Cardiac fibroblast (primary cell): ENCODE data around the gene SUSD3.

ENCODE experiments used
- DNase-seq, 2 donors: peaks; one replicate each; pipeline versions ENCODE4 v3.0.0 to v3.0.0-alpha.2; 2010; ENCODE audit warnings: low read depth in 2 of 2
- H3K4me3 ChIP-seq, 2 donors: replicated peaks in 1 of 2; 1 replicate in 1 of 2; 2 replicates in 1 of 2; pipeline ENCODE4 v1.5.1; 2011; ENCODE audit warnings: low read depth in 2 of 2, low read length in 2 of 2, mild to moderate bottlenecking in 2 of 2, moderate library complexity in 1 of 2
- TF ChIP-seq, protein P1 (sequence below): IDR thresholded peaks from one replicate; pipeline ENCODE4 v1.5.1; 2011; ENCODE audit warnings: low read depth, mild to moderate bottlenecking, low read length, inconsistent platforms

The SUSD3 gene

GRCh38 chr9:93041108-93041802 is 17.2 kb upstream of the SUSD3 start:
- H3K4me3 ChIP-seq, result no peak overlapping the region
- peak in 1 of 2 donors; percentile 6 for DNase-seq
- TF ChIP-seq, protein P1, sequence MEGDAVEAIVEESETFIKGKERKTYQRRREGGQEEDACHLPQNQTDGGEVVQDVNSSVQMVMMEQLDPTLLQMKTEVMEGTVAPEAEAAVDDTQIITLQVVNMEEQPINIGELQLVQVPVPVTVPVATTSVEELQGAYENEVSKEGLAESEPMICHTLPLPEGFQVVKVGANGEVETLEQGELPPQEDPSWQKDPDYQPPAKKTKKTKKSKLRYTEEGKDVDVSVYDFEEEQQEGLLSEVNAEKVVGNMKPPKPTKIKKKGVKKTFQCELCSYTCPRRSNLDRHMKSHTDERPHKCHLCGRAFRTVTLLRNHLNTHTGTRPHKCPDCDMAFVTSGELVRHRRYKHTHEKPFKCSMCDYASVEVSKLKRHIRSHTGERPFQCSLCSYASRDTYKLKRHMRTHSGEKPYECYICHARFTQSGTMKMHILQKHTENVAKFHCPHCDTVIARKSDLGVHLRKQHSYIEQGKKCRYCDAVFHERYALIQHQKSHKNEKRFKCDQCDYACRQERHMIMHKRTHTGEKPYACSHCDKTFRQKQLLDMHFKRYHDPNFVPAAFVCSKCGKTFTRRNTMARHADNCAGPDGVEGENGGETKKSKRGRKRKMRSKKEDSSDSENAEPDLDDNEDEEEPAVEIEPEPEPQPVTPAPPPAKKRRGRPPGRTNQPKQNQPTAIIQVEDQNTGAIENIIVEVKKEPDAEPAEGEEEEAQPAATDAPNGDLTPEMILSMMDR, result no peak

DNA sequence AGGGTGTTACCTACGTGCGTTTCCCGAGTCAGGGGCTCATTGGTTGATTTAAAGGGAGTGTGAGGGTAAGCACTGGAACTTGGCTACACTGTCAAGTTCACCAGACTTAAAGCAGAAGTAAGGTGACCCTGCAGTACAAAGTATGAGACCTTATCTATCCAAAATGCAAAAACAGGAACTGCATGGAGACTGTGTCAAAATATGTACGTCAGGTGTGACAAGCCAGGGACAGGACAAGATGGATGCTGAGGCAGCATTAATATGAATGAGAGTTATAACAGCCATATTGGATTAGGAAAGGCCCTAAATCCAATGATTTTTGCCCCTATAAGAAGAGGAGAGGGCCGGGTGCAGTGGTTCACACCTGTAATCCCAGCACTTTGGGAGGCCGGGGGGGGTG is 15.4 kb upstream of the SUSD3 start:
- no peak overlapping the region for H3K4me3 ChIP-seq
- TF ChIP-seq, protein P1, result no peak
- no peak for DNase-seq

GRCh38 chr9:93045521-93045920 is 13.0 kb upstream of the SUSD3 start:
- H3K4me3 ChIP-seq, result no peak overlapping the region
- TF ChIP-seq, protein P1, result no peak
- no peak for DNase-seq

DNA sequence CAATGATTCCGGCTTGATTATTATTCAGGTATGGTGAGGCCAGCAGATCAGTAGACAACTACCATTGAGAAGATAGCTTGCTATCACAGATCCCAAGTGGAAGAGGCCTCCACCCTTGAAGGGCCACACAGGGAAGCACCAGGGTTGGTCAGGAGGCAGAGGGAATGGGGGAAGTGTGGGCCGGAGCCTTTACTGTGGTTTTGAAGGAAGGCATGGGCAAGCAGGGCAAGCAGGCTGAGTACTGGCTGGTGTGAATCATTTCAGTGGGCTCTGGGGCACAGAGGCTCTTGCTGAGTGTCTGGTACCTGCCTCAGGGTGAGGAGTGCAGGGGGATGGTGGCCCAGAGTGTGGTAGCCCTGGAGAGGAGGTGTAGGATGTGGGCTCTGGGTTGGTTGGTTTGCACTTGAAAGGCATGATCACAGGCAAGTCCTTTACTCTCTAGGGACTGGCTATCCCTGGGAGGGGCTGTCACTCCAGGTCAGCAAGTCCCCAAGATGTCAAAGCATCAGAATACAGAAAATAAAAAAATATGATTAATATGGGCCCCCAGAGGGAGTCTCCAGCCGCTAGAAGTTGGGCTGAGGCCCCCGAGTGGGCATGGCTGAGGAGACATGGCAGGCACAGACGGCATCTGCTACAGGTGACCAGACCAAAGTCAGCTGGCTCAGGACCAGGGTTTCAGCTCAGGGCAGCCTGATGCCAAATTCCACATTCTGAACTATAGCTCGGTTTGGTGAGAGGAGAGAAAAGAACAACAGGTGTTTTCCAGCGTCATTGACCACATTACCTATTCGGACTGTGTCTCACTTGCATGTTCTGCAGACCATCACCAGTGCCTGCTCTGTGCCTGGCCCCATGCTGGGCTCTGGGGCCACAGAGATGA is 9.7 kb upstream of the SUSD3 start:
- no peak overlapping the region for H3K4me3 ChIP-seq
- TF ChIP-seq, protein P1, result no peak
- DNase-seq, result no peak

GRCh38 chr9:93049491-93049890 is 9.0 kb upstream of the SUSD3 start:
- no peak for DNase-seq
- TF ChIP-seq, protein P1, result no peak
- no peak overlapping the region for H3K4me3 ChIP-seq

DNA sequence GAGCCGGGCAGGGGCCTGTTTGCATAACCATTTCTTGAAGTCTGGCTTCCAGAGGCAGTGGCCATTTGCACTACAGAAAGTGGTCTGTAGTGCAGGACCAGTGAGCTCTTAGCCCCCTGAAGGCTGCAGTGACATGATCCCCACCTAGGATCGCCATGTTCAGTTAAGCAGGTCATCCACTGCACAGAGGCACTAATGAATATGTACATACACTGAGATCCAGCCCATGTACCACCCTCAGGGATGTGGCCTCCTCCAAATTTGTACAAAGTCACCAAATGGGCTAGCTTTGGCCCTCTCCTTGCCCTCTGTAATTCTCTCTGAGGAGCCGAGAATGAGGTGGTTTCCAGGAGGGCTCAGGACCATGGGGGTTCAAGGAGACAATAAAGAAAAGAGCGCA is 8.3 kb upstream of the SUSD3 start:
- H3K4me3 ChIP-seq, result no peak overlapping the region
- no peak for DNase-seq
- TF ChIP-seq, protein P1, result no peak
